K562 (cell line): ENCODE results near the gene PEX3. TPM values are rescaled to one million over a fixed set of nuclear protein-coding genes. Genes with fewer than 3 reads are reported as not detected.
A peak's percentile ranks its signal among the peaks of the same experiment; 100 is the strongest.

ENCODE experiments used
- ATAC-seq: fragments of 200-7000 bp; cut with Tn5 transposase; 3 replicates; pipeline ENCODE4 v1.9.1; 2020; ENCODE audit warnings: moderate library complexity
- Bru-seq: library from RNA; stranded (reverse); fragments of 400-500 nt; gene quantifications from one replicate; lab custom pipeline; 2021; lab: Mats Ljungman, UMichigan
- BruChase-seq, 2 experiments: library from RNA; stranded (reverse); fragments of 400-500 nt; gene quantifications; one replicate each; lab custom pipeline; 2021; lab: Mats Ljungman, UMichigan
- BruUV-seq: library from RNA; stranded (reverse); fragments of 400-500 nt; replicated peaks from 2 replicates; lab custom pipeline; 2021; lab: Mats Ljungman, UMichigan
- CTCF ChIA-PET: fragments of 300-600 bp; formaldehyde crosslinking; extraction: SDS; loops from one replicate; lab custom pipeline; 2021; ENCODE audit warnings: low intra/inter-chr PET ratio; lab: Yijun Ruan, JAX
- POLR2A ChIA-PET: fragments of 300-600, 350-650 bp; sonication (Branson Sonifier 250); formaldehyde crosslinking; extraction: SDS; loops from one replicate; lab custom pipeline; 2021; ENCODE audit warnings: antibody characterized with exemption, inconsistent platforms; lab: Yijun Ruan, JAX
- DNase-seq, 4 experiments: peaks; one replicate each; pipeline versions ENCODE4 v3.0.0 to v3.0.0-alpha.2; 2011 to 2018; ENCODE audit warnings: low spot score in 3 of 4, mixed read lengths in 3 of 4; ENCODE audit errors: extremely low read depth in 1 of 4
- FAIRE-seq: peaks from 2 replicates; lab custom pipeline; 2011; peaks lifted over from hg19 to GRCh38; lab: Jason Lieb, UNC
- H2AFZ ChIP-seq: 2 replicates; pipeline ENCODE4 v1.6.0; 2011; ENCODE audit warnings: low read depth, low read length, control low read depth, inconsistent platforms
- H3K27ac ChIP-seq: fragments of 200-600 bp; 3 replicates; pipeline ENCODE4 v1.8.0; 2011; ENCODE audit warnings: low read depth, mild to moderate bottlenecking, control low read depth, inconsistent platforms, low read length, moderate library complexity, mixed read lengths; ENCODE audit errors: extremely low read depth
- H3K27me3 ChIP-seq, 2 experiments: fragments of 300-600 bp in 1 of 2; 2 replicates in 1 of 2; 3 replicates in 1 of 2; pipeline versions ENCODE4 v1.6.0 to v1.8.0; 2011; ENCODE audit warnings: inconsistent platforms in 2 of 2, low read length in 2 of 2, mild to moderate bottlenecking in 1 of 2, mixed read lengths in 1 of 2, moderate library complexity in 1 of 2; ENCODE audit not compliant: control insufficient read depth in 2 of 2, insufficient read depth in 2 of 2
- H3K36me3 ChIP-seq: fragments of 300-600 bp; 3 replicates; pipeline ENCODE4 v1.8.0; 2011; ENCODE audit warnings: mild to moderate bottlenecking, low read length, inconsistent platforms; ENCODE audit not compliant: control insufficient read depth, insufficient read depth
- H3K4me1 ChIP-seq, 2 experiments: fragments of 200-600 bp in 1 of 2; replicated peaks in 1 of 2; 2 replicates in 1 of 2; 3 replicates in 1 of 2; pipeline versions ENCODE4 v1.5.1 to v1.8.0; 2011; ENCODE audit warnings: inconsistent platforms in 2 of 2, low read length in 2 of 2, mild to moderate bottlenecking in 1 of 2, mixed read lengths in 1 of 2, moderate library complexity in 1 of 2; ENCODE audit not compliant: control insufficient read depth in 2 of 2, insufficient read depth in 2 of 2
- H3K4me2 ChIP-seq: 2 replicates; pipeline ENCODE4 v1.6.1; 2011; ENCODE audit warnings: low read length, control low read depth, inconsistent platforms, mixed read lengths; ENCODE audit not compliant: insufficient read depth
- H3K4me3 ChIP-seq: fragments of 200-600 bp; sonication (generic), shearing (Covaris generic); 2 replicates; pipeline ENCODE4 v1.5.1; 2016; ENCODE audit warnings: control low read depth, inconsistent platforms
- H3K79me2 ChIP-seq: fragments of 200-600 bp; 3 replicates; pipeline ENCODE4 v1.8.0; 2011; ENCODE audit warnings: low read length, inconsistent platforms; ENCODE audit not compliant: control insufficient read depth, insufficient read depth
- H3K9ac ChIP-seq, 2 experiments: 2 replicates each; pipeline versions ENCODE4 v1.6.0 to v1.6.1; 2011; ENCODE audit warnings: low read depth in 2 of 2, low read length in 2 of 2, control low read depth in 1 of 2, inconsistent platforms in 1 of 2, mild to moderate bottlenecking in 1 of 2, mixed read lengths in 1 of 2; ENCODE audit not compliant: insufficient read depth in 1 of 2
- H3K9me1 ChIP-seq: one replicate; pipeline ENCODE4 v1.6.0; 2011; ENCODE audit warnings: inconsistent platforms, mild to moderate bottlenecking, low read length, moderate library complexity; ENCODE audit not compliant: control insufficient read depth, insufficient read depth
- H3K9me3 ChIP-seq: replicated peaks from 2 replicates; pipeline ENCODE4 v1.5.1; 2011; ENCODE audit warnings: low read depth, low read length, inconsistent platforms; ENCODE audit not compliant: control insufficient read depth, insufficient read depth
- H4K20me1 ChIP-seq: replicated peaks from 2 replicates; pipeline ENCODE4 v1.6.1; 2011; ENCODE audit warnings: low read length, inconsistent platforms, mixed read lengths; ENCODE audit not compliant: control insufficient read depth, insufficient read depth
- AFF4 ChIP-seq: sonication (generic); formaldehyde crosslinking; IDR thresholded peaks from 2 replicates; pipeline ENCODE4 v1.8.0; 2023; ENCODE audit warnings: mild to moderate bottlenecking, missing genetic modification reagents
- ELF1 ChIP-seq: fragments of 200-800 bp; sonication (Bioruptor generic); IDR thresholded peaks from 2 replicates; pipeline ENCODE4 v1.6.1; 2016; ENCODE audit warnings: missing genetic modification characterization, missing compliant biosample characterization
- FOXA3 ChIP-seq, 2 experiments: fragments of 450-650 bp in 1 of 2; sonication (generic) in 1 of 2; formaldehyde crosslinking; IDR thresholded peaks in 1 of 2; conservative IDR thresholded peaks in 1 of 2; 2 replicates each; pipeline versions ENCODE4 v1.4.0 to v1.8.0; 2020 to 2022; ENCODE audit warnings: mild to moderate bottlenecking in 2 of 2, missing genetic modification reagents in 1 of 2
- GTF2E2 ChIP-seq: fragments of 200-800 bp; sonication (Bioruptor generic); IDR thresholded peaks from 2 replicates; pipeline ENCODE4 v1.6.1; 2016; ENCODE audit warnings: missing genetic modification characterization, missing compliant biosample characterization
- HDGF ChIP-seq: fragments of 450-650 bp; IDR thresholded peaks from 2 replicates; pipeline ENCODE4 v1.6.1; 2016
- HLTF ChIP-seq: fragments of 450-650 bp; IDR thresholded peaks from 2 replicates; pipeline ENCODE4 v1.6.1; 2016
- MAFK ChIP-seq: IDR thresholded peaks from 2 replicates; pipeline ENCODE4 v1.6.1; 2011; ENCODE audit warnings: low read length, improper control_type of control experiment
- MEF2A ChIP-seq: IDR thresholded peaks from 2 replicates; pipeline ENCODE4 v1.6.1; 2011; ENCODE audit warnings: low read depth, mild to moderate bottlenecking, low read length, moderate library complexity; ENCODE audit not compliant: control insufficient read depth
- NCOR1 ChIP-seq: fragments of 450-650 bp; IDR thresholded peaks from 2 replicates; pipeline ENCODE4 v1.6.1; 2016; ENCODE audit warnings: mild to moderate bottlenecking, moderate library complexity
- ZNF165 ChIP-seq: fragments of 250-450 bp; sonication (Bioruptor Pico); IDR thresholded peaks from 2 replicates; pipeline ENCODE4 v1.4.0; 2020; ENCODE audit warnings: borderline replicate concordance
- ZNF316 ChIP-seq: fragments of 450-650 bp; IDR thresholded peaks from 2 replicates; pipeline ENCODE4 v1.6.1; 2016
- WGBS: fragments of 100-300 bp; shearing (Covaris generic); methylation state at CpG from one replicate; pipeline ENCODE4 v1.1.6; 2016; ENCODE audit warnings: low coverage, mixed read lengths; ENCODE audit not compliant: insufficient coverage; ENCODE audit errors: missing lambda C conversion rate; 5-methylcytosine and 5-hydroxymethylcytosine counted together
- in situ Hi-C: fragments of 300-500 bp; cut with MboI; formaldehyde crosslinking; loops from 4 replicates; pipeline ENCODE4 v1.15.0; 2018; ENCODE audit warnings: inconsistent platforms, mixed read lengths
- intact Hi-C: fragments of 100-400 bp; cut with micrococcal nuclease; formaldehyde crosslinking; loops from 2 replicates; pipeline ENCODE4 v1.14.2; 2022
- long read RNA-seq, 3 experiments: library from polyadenylated mRNA in 2 of 3; library from RNA in 1 of 3; unstranded in 2 of 3; stranded (forward) in 1 of 3; transcript quantifications; one replicate each; pipeline ENCODE4 v2.0.0, GENCODE V29; 2019 to 2022
- polyA minus RNA-seq, 3 experiments: library from RNA; depleted of rRNA, polyadenylated mRNA; stranded (reverse); fragments of >200 nt; gene quantifications; 2 replicates each; pipeline ENCODE4 v1.2.3, GENCODE V29; 2011
- polyA plus RNA-seq, 8 experiments: library from polyadenylated mRNA; depleted of rRNA in 4 of 8; stranded (reverse) in 5 of 8; unstranded in 3 of 8; fragments of >200 nt; fragmentation: Nextera tagmentation in 2 of 8; fragmentation: Illumina TruSeq in 1 of 8; extraction: Ambion mirVana in 2 of 8; extraction: Trizol in 1 of 8; gene quantifications; 2 replicates each; pipeline versions ENCODE4 v1.2.1 to v1.2.3, GENCODE V29; 2011 to 2014; ENCODE audit warnings: inconsistent platforms in 1 of 8, missing spikeins in 1 of 8
- total RNA-seq, 7 experiments: library from RNA; depleted of rRNA in 6 of 7; stranded (reverse); fragments of >200 nt in 6 of 7; fragmentation: Illumina TruSeq in 2 of 7; extraction: Trizol in 2 of 7; gene quantifications; 2 replicates each; pipeline versions ENCODE4 v1.2.1 to v1.2.3, GENCODE V29; 2011 to 2021; ENCODE audit warnings: low replicate concordance in 1 of 7

The PEX3 gene
- 17.1 and 21.7 TPM in 2 replicates for total RNA-seq (2011; cell fraction: chromatin; rRNA removed; ENCODE audit: low replicate concordance)
- 14.7 and 18.2 TPM in 2 replicates for total RNA-seq (2011; cell fraction: nucleolus; rRNA removed)
- total RNA-seq (2011; cell fraction: nucleoplasm; rRNA removed) = 14.9 and 22.7 TPM in 2 replicates
- total RNA-seq (2014; rRNA removed) = 17.2 and 22.8 TPM in 2 replicates
- 30.8 and 32.7 TPM in 2 replicates for total RNA-seq (2014; rRNA removed; fragmentation: Illumina TruSeq; extraction: Trizol)
- total RNA-seq (2015; rRNA removed; fragmentation: Illumina TruSeq; extraction: Trizol) = 32.7 and 36.7 TPM in 2 replicates
- 18.0 and 21.8 TPM in 2 replicates for total RNA-seq (2021)
- polyA plus RNA-seq (2011; rRNA removed) = 39.2 and 55.7 TPM in 2 replicates
- 12.2 and 12.8 TPM in 2 replicates for polyA plus RNA-seq (2011; cell fraction: cytosol; rRNA removed)
- 19.7 and 24.5 TPM in 2 replicates for polyA plus RNA-seq (2011; cell fraction: nucleus; rRNA removed)
- polyA plus RNA-seq (2012) = 16.2 and 21.4 TPM in 2 replicates
- 20.8 and 26.5 TPM in 2 replicates for polyA plus RNA-seq (2014; fragmentation: Illumina TruSeq; extraction: Trizol)
- polyA plus RNA-seq (2014; fragmentation: Nextera tagmentation; extraction: Ambion mirVana) = 10 to 100 TPM; 62.8 to 69.6 TPM
- polyA plus RNA-seq (2014; rRNA removed) = 17.1 and 17.3 TPM in 2 replicates
- 23.8 and 30.9 TPM in 2 replicates for polyA minus RNA-seq (2011; rRNA and poly(A)+ RNA removed)
- polyA minus RNA-seq (2011; cell fraction: cytosol; rRNA and poly(A)+ RNA removed) = 14.9 and 20.1 TPM in 2 replicates
- polyA minus RNA-seq (2011; cell fraction: nucleus; rRNA and poly(A)+ RNA removed) = 27.7 and 38.4 TPM in 2 replicates
- percentile 75 among the genes with signal in this experiment for Bru-seq, nascent RNA
- BruChase-seq, experiment 1, labeled RNA remaining after a 2-hour chase = percentile 75 among the genes with signal in this experiment
- percentile 76 among the genes with signal in this experiment for BruChase-seq, experiment 2, labeled RNA remaining after a 6-hour chase
- long read RNA-seq, experiment 1, transcript PEX3-201 (12 exons, 1,969 nt) = major isoform, 94 of 113 reads
- long read RNA-seq, experiment 1, partial matches to known transcripts = 2 of 113 reads
- long read RNA-seq, experiment 1, other reads (novel, unspliced or antisense) = 16 of 113 reads
- long read RNA-seq, experiment 2, transcript PEX3-201 (12 exons, 1,969 nt) = major isoform, 14 of 16 reads
- long read RNA-seq, experiment 2, partial matches to known transcripts = 1 of 16 reads
- long read RNA-seq, experiment 2, other reads (novel, unspliced or antisense) = 1 of 16 reads
- long read RNA-seq, experiment 3, transcript PEX3-201 (12 exons, 1,969 nt) = major isoform, 38 of 47 reads
- long read RNA-seq, experiment 3, partial matches to known transcripts = 3 of 47 reads
- long read RNA-seq, experiment 3, other reads (novel, unspliced or antisense) = 6 of 47 reads

GRCh38 chr6:143450453-143451371, at the start of gene PEX3, which contains the start of gene ADAT2:
Gene PEX3 (plus strand): TSS chr6:143450805. CDS start chr6:143451043, 238 bp downstream.
Gene ADAT2 (minus strand): TSS chr6:143450695. CDS start chr6:143450658, 37 bp downstream.
- Histone ChIP-seq H3K27ac (peak within 1 kb of the TSS; percentile 78), H3K27me3 (no peaks in the 10 kb centered on the region), H3K9me3 (no peaks in the 10 kb centered on the region), H3K4me3 (peak within 1 kb of the TSS; percentile 65), H3K4me2 (peak within 1 kb of the TSS; percentile 89), H2AFZ (peak within 1 kb of the TSS; percentile 89), H3K4me1 (peaks cover 0 to 8% of the 10 kb centered on the region in 2 experiments; a peak in 2 of 5 replicates), H3K9ac (peak within 1 kb of the TSS; percentile 85 to 98), H4K20me1 (no peaks in the 10 kb centered on the region), H3K36me3 (peaks cover 16% of the 10 kb centered on the region; the same call in 2 of the 3 replicates), H3K79me2 (peaks cover 63% of the 10 kb centered on the region), H3K9me1 (no peaks in the 10 kb centered on the region)
- BruUV-seq = TSS peak; percentile 67
- 1% methylated on average over 56 of the region's 56 CpGs for WGBS
- DNase-seq (peak; percentile 88 to 97 (median 91)), ATAC-seq (peak; percentile 98), FAIRE-seq (peak; percentile 90)
- POLR2A ChIA-PET = interaction anchor here (0.6 to 1.2 kb wide), 13 partner anchors 9 to 1277 kb away, joined by 3 to 6 read pairs (median 3); no protein-coding TSS in a partner anchor
- CTCF ChIA-PET = no interaction called here
- in situ Hi-C loops (no loop called here), intact Hi-C loops (loop anchor here (2.0 kb wide), 1 partner anchor 60 kb away; the partner anchor contains the start of gene FUCA2)
- TF ChIP-seq GTF2E2 (tag) (peak; percentile 66; the same call in 1 of the 2 replicates), ZNF316 (no peak), AFF4 (CRISPR knock-in tag) (peak; percentile 98), ELF1 (tag) (peak; percentile 57; the same call in 1 of the 2 replicates), NCOR1 (peak; percentile 58), FOXA3 (CRISPR knock-in tag; conservative IDR thresholded peaks at IDR 0.05 in 1 of 2, IDR thresholded peaks at IDR 0.05 in 1 of 2) (peak; percentile 2 to 4; a peak in 1 of 4 replicates), MEF2A (peak; percentile 69), HDGF (no peak), ZNF165 (CRISPR knock-in tag) (no peak), MAFK (peak; percentile 28; the same call in 1 of the 2 replicates), HLTF (peak; percentile 7; the same call in 1 of the 2 replicates)
